OCI-LY3 (cell line): Measurements from ENCODE around the gene HDAC4.

Experiments used
- CTCF ChIP-seq: fragments of 200-600, 300-600 bp; sonication (generic); IDR thresholded peaks from 2 replicates; pipeline ENCODE4 v1.5.1; 2014; ENCODE audit warnings: antibody characterized with exemption, low read length, low read depth
- EZH2phosphoT487 ChIP-seq: fragments of 200-600 bp; shearing (Covaris generic); IDR thresholded peaks from 2 replicates; pipeline ENCODE4 v1.6.1; 2018; ENCODE audit warnings: antibody characterized with exemption, mixed run types, low read depth

GRCh38 chr2:239132786-239133185 is 268.0 kb downstream of the HDAC4 start:
- TF ChIP-seq CTCF (no peak), EZH2phosphoT487 (no peak)
